ENCODE measurements around the gene LMBRD1. TPM values are rescaled to one million over a fixed set of nuclear protein-coding genes. Genes with fewer than 3 reads are reported as not detected.

Gene LMBRD1
- total RNA-seq, 6 donors from 2014 or later, result 24.5 to 104 (median 55.9) TPM

- DNase-seq (no peak), ATAC-seq (ENCODE audit: low FRiP score in 2 of 2) (no peak)
- H3K4me1 ChIP-seq, result no peaks in the 10 kb centered on the region
- H3K27me3 ChIP-seq, result no peaks in the 10 kb centered on the region
- TF ChIP-seq CTCF (IDR thresholded peaks at IDR 0.05) (no peak), EP300 (IDR thresholded peaks at IDR 0.05) (no peak), POLR2AphosphoS5 (IDR thresholded peaks at IDR 0.05) (no peak), POLR2A (IDR thresholded peaks at IDR 0.05) (no peak)
- H3K9me3 ChIP-seq, result no peaks in the 10 kb centered on the region
- peaks cover 0 to 4% (median 0%) of the 10 kb centered on the region in 4 donors for H3K36me3 ChIP-seq
- H3K4me3 ChIP-seq, result no peak overlapping the region
- H3K27ac ChIP-seq, result no peak overlapping the region
Measured at GRCh38 chr6:69768664-69769063, 28.1 kb downstream of the LMBRD1 start.

- H3K36me3 ChIP-seq, result no peaks in the 10 kb centered on the region
- no peak overlapping the region for H3K4me3 ChIP-seq
- no peak overlapping the region for H3K27ac ChIP-seq
- H3K4me1 ChIP-seq, result no peaks in the 10 kb centered on the region
- WGBS, 2 donors, result 93% methylated on average over 3 of the region's 3 CpGs
- DNase-seq, result no peak
- ATAC-seq (ENCODE audit: low FRiP score in 2 of 2), result no peak
- no peak for TF ChIP-seq POLR2A (IDR thresholded peaks at IDR 0.05)
- no peak for TF ChIP-seq POLR2AphosphoS5 (IDR thresholded peaks at IDR 0.05)
- TF ChIP-seq CTCF (IDR thresholded peaks at IDR 0.05), result no peak
- TF ChIP-seq EP300 (IDR thresholded peaks at IDR 0.05), result no peak
- no peaks in the 10 kb centered on the region for H3K27me3 ChIP-seq
- no peaks in the 10 kb centered on the region for H3K9me3 ChIP-seq
Measured at GRCh38 chr6:69763763-69764162, 33.0 kb downstream of the LMBRD1 start.

- no peaks in the 10 kb centered on the region for H3K27me3 ChIP-seq
- ATAC-seq (ENCODE audit: low FRiP score in 2 of 2) (no peak), DNase-seq (no peak)
- peaks cover 0 to 3% (median 0%) of the 10 kb centered on the region in 4 donors for H3K4me1 ChIP-seq
- no peaks in the 10 kb centered on the region for H3K36me3 ChIP-seq
- no peak overlapping the region for H3K27ac ChIP-seq
- TF ChIP-seq CTCF (IDR thresholded peaks at IDR 0.05), result no peak
- no peak for TF ChIP-seq POLR2AphosphoS5 (IDR thresholded peaks at IDR 0.05)
- no peak for TF ChIP-seq EP300 (IDR thresholded peaks at IDR 0.05)
- no peak for TF ChIP-seq POLR2A (IDR thresholded peaks at IDR 0.05)
- no peaks in the 10 kb centered on the region for H3K9me3 ChIP-seq
- no peak overlapping the region for H3K4me3 ChIP-seq
- WGBS, 2 donors, result 65 to 74% methylated on average over 2 of the region's 2 CpGs
Measured at GRCh38 chr6:69761853-69762252, 35.0 kb downstream of the LMBRD1 start.

DNA sequence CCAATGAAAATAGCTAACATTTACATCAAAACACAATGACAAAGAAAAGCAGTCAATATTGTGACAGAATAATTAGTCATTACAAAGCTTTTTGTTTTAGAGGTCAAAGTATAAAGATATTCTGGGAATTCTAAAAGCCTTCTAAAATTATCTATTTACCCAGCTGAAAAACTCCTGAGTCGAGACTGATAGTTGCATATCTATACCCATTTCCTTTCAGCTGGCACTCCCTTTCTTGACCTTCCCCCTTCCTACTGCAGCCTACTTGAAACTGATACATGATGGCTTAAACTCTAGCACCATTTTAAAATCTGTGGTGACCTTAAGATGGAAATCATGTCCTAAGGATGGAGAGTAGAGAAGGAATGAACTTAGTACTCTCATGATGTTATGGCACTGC, 38.6 kb downstream of the LMBRD1 start:
- WGBS, 2 donors, result 42 to 44% methylated on average over 1 of the region's 1 CpG
- no peak overlapping the region for H3K27ac ChIP-seq
- H3K9me3 ChIP-seq, result peaks cover 0 to 5% (median 0%) of the 10 kb centered on the region in 4 donors
- H3K4me1 ChIP-seq, result peaks cover 0 to 3% (median 0%) of the 10 kb centered on the region in 4 donors
- no peaks in the 10 kb centered on the region for H3K36me3 ChIP-seq
- DNase-seq (no peak), ATAC-seq (ENCODE audit: low FRiP score in 2 of 2) (no peak)
- no peak overlapping the region for H3K4me3 ChIP-seq
- TF ChIP-seq POLR2A (IDR thresholded peaks at IDR 0.05), result no peak
- TF ChIP-seq POLR2AphosphoS5 (IDR thresholded peaks at IDR 0.05), result no peak
- TF ChIP-seq EP300 (IDR thresholded peaks at IDR 0.05), result no peak
- TF ChIP-seq CTCF (IDR thresholded peaks at IDR 0.05), result no peak
- no peaks in the 10 kb centered on the region for H3K27me3 ChIP-seq

- no peak overlapping the region for H3K27ac ChIP-seq
- ATAC-seq (ENCODE audit: low FRiP score in 2 of 2) (no peak), DNase-seq (no peak)
- no peak overlapping the region for H3K4me3 ChIP-seq
- H3K9me3 ChIP-seq, result peaks cover 0 to 5% (median 0%) of the 10 kb centered on the region in 4 donors
- no peaks in the 10 kb centered on the region for H3K36me3 ChIP-seq
- H3K27me3 ChIP-seq, result no peaks in the 10 kb centered on the region
- 88 to 94% methylated on average over 1 of the region's 1 CpG for WGBS, 2 donors
- H3K4me1 ChIP-seq, result peaks cover 0 to 3% (median 0%) of the 10 kb centered on the region in 4 donors
- no peak for TF ChIP-seq EP300 (IDR thresholded peaks at IDR 0.05)
- no peak for TF ChIP-seq CTCF (IDR thresholded peaks at IDR 0.05)
- no peak for TF ChIP-seq POLR2AphosphoS5 (IDR thresholded peaks at IDR 0.05)
- TF ChIP-seq POLR2A (IDR thresholded peaks at IDR 0.05), result no peak
Measured at GRCh38 chr6:69756907-69757306, 39.9 kb downstream of the LMBRD1 start.
